ENCODE data around the gene RFX4. TPM values are rescaled to one million over a fixed set of nuclear protein-coding genes. Genes with fewer than 3 reads are reported as not detected.

RFX4 gene
- total and polyA plus RNA-seq, 2 of the 13 experiments (the other 11 are each of a cell fraction or from before 2014, with no cell fraction given), result not detected

DNA sequence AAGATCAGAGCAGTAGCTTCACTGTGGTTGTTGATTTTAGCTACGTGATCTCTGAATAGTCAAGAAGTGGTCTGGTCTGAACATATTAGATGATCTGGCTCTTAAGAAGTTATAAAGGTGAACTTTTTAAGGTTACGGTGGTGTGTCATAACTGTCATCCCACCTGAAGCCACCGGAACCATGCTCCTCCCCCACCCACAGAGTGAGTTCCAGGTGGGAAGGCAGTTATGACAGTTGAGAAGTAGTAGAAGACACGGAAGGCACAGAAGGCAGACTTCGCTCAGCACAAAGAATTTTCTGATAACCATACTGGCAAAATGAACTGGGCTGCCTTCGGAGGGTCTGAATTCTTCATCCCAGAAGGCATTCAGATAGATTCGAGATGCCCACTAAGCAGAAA lies 101.7 kb downstream of the RFX4 start (continued):
- TF ChIP-seq REST (IDR thresholded peaks at IDR 0.05; ENCODE audit: borderline replicate concordance in 1 of 2, low read depth in 1 of 2, low read length in 2 of 2) (no peak), ZUFSP (CRISPR knock-in tag; IDR thresholded peaks at IDR 0.05; ENCODE audit: borderline replicate concordance) (no peak), EZH2 (conservative IDR thresholded peaks at IDR 0.05; ENCODE audit: low read depth, low read length) (no peak), SNAPC4 (CRISPR knock-in tag; IDR thresholded peaks at IDR 0.05) (no peak), FOXK2 (IDR thresholded peaks at IDR 0.05) (no peak), SNRNP70 (IDR thresholded peaks at IDR 0.05; ENCODE audit: low read depth, low read length) (no peak)
